Osteoblast (primary cell): Measurements from ENCODE around the gene KCNQ1. TPM values are rescaled to one million over a fixed set of nuclear protein-coding genes. Genes with fewer than 3 reads are reported as not detected.

Source experiments
- DNase-seq: peaks from one replicate; pipeline ENCODE4 v3.0.0; 2011; ENCODE audit warnings: low spot score, mixed read lengths; ENCODE audit not compliant: insufficient read length; ENCODE audit errors: missing footprints
- H2AFZ ChIP-seq: 2 replicates; pipeline ENCODE4 v1.6.0; 2011; ENCODE audit warnings: mild to moderate bottlenecking, low read length
- H3K27ac ChIP-seq: 2 replicates; pipeline ENCODE4 v1.5.1; 2011; ENCODE audit warnings: mild to moderate bottlenecking, low read depth, low read length, moderate library complexity
- H3K27me3 ChIP-seq: 2 replicates; pipeline ENCODE4 v1.6.0; 2012; ENCODE audit warnings: mild to moderate bottlenecking, control low read depth, inconsistent platforms, low read length, moderate library complexity; ENCODE audit not compliant: insufficient read depth
- H3K36me3 ChIP-seq: 2 replicates; pipeline ENCODE4 v1.5.1; 2011; ENCODE audit warnings: mild to moderate bottlenecking, low read length, control low read depth, moderate library complexity; ENCODE audit not compliant: insufficient read depth
- H3K4me1 ChIP-seq: 2 replicates; pipeline ENCODE4 v1.5.1; 2011; ENCODE audit warnings: mild to moderate bottlenecking, low read length, control low read depth, moderate library complexity; ENCODE audit not compliant: insufficient read depth
- H3K4me2 ChIP-seq: 2 replicates; pipeline ENCODE4 v1.6.0; 2011; ENCODE audit warnings: mild to moderate bottlenecking, low read length; ENCODE audit not compliant: insufficient read depth
- H3K4me3 ChIP-seq: fragments of 200-600 bp; sonication (generic); 3 replicates; pipeline ENCODE4 v1.5.1; 2012; ENCODE audit warnings: mild to moderate bottlenecking, low read length, inconsistent platforms; ENCODE audit not compliant: insufficient read depth
- H3K79me2 ChIP-seq: 2 replicates; pipeline ENCODE4 v1.6.0; 2012; ENCODE audit warnings: mild to moderate bottlenecking, low read length, control low read depth, inconsistent platforms; ENCODE audit not compliant: insufficient read depth
- H3K9me3 ChIP-seq: 2 replicates; pipeline ENCODE4 v1.5.1; 2011; ENCODE audit warnings: low read depth, low read length, control low read depth
- H4K20me1 ChIP-seq: 2 replicates; pipeline ENCODE4 v1.6.0; 2012; ENCODE audit warnings: mild to moderate bottlenecking, low read length, control low read depth; ENCODE audit not compliant: insufficient read depth
- total RNA-seq: library from RNA; depleted of rRNA; stranded (reverse); fragments of >200 nt; gene quantifications from 2 replicates; pipeline ENCODE4 v1.2.3, GENCODE V29; 2012
- TF ChIP-seq, protein P1 (sequence below): IDR thresholded peaks from 2 replicates; pipeline ENCODE4 v1.5.1; 2011; ENCODE audit warnings: mild to moderate bottlenecking, low read depth, low read length, moderate library complexity; ENCODE audit errors: extremely low read depth

The KCNQ1 gene
- total RNA-seq, 1 donor, result not detected

DNA sequence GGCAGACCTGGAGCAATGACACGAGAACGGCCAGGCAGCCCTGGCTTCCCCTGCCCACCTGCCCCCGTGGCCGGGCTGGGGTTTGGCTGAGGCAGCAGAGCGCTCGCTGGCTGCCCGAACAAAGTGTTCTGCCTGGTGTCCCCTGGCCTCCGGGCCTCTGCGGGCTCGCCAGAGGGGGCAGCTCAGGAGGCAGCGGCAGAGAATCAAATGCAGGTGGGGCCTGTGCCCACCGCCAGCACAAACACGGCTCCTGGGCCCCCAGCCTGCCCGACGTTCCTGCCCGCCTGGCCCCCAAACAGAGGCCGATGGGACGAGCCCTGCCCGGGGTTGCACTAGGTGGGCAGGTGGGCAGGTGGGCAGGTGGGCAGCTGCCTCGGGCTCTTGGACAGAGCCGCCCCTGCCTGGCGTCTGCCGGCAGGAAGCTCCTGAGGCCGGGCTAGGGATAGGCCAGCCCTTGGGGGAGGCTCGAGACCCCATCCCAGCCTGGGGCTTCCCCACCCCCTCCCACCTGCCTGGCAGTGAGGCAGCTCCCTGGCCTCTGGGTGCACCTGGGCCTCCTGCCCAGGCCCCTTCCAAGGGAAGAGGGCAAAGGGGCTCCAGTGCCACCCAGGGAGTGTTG is 394.0 kb downstream of the KCNQ1 start:
- Histone ChIP-seq H3K27me3 (peaks cover 17% of the 10 kb centered on the region), H3K9me3 (no peaks in the 10 kb centered on the region), H3K27ac (no peak overlapping the region), H2AFZ (no peak overlapping the region), H3K36me3 (no peaks in the 10 kb centered on the region), H3K4me1 (no peaks in the 10 kb centered on the region), H3K79me2 (no peaks in the 10 kb centered on the region), H3K4me2 (no peak overlapping the region), H4K20me1 (no peaks in the 10 kb centered on the region), H3K4me3 (no peak overlapping the region)
- TF ChIP-seq, protein P1, sequence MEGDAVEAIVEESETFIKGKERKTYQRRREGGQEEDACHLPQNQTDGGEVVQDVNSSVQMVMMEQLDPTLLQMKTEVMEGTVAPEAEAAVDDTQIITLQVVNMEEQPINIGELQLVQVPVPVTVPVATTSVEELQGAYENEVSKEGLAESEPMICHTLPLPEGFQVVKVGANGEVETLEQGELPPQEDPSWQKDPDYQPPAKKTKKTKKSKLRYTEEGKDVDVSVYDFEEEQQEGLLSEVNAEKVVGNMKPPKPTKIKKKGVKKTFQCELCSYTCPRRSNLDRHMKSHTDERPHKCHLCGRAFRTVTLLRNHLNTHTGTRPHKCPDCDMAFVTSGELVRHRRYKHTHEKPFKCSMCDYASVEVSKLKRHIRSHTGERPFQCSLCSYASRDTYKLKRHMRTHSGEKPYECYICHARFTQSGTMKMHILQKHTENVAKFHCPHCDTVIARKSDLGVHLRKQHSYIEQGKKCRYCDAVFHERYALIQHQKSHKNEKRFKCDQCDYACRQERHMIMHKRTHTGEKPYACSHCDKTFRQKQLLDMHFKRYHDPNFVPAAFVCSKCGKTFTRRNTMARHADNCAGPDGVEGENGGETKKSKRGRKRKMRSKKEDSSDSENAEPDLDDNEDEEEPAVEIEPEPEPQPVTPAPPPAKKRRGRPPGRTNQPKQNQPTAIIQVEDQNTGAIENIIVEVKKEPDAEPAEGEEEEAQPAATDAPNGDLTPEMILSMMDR, result no peak
- no peak for DNase-seq

- H3K79me2 ChIP-seq, result no peaks in the 10 kb centered on the region
- no peak overlapping the region for H3K27ac ChIP-seq
- peaks cover 17% of the 10 kb centered on the region for H3K27me3 ChIP-seq
- H3K4me3 ChIP-seq, result no peak overlapping the region
- TF ChIP-seq, protein P1, result no peak
- H3K4me2 ChIP-seq, result no peak overlapping the region
- H3K36me3 ChIP-seq, result no peaks in the 10 kb centered on the region
- no peak for DNase-seq
- H2AFZ ChIP-seq, result no peak overlapping the region
- H3K4me1 ChIP-seq, result no peaks in the 10 kb centered on the region
- no peaks in the 10 kb centered on the region for H4K20me1 ChIP-seq
- no peaks in the 10 kb centered on the region for H3K9me3 ChIP-seq
Observed at GRCh38 chr11:2839395-2839943, 394.7 kb downstream of the KCNQ1 start.

DNA sequence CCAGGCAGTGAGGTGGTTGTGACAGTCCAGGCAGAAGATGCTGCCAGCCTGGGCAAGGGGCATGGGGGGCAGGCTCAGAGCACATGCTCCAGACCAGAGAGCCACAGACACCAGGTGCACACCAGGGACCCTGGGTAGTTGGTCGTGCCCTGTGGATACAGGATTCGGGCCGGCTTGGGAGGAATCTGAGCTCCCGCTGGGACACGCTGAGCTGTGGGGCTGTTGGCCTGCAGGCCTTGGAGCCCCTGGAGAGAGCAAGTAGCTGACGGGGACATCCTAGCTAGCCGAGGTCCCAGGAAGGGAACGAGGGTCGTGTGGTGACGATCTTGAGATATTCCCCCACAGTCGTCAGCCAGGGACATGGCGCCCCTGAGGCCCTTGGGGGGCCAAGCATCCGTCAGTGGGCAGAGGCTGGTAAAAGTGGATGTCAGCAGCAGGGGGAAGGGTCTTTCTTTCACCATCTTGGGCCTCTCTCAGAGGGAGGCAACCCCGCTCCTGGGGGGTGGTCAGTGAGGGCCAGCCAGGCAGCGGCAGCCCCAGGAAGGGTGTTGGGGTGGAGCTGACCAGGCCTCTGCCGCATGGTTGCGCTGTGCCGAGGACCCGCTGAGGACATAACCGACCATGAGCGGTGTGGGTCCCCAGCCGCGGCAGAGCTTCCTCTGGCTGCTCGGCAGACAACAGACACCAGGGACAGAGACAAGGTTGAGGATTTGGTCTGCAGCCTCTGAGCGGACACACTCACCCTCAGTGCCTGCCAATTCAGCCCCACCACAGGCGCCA is 396.8 kb downstream of the KCNQ1 start:
- TF ChIP-seq, protein P1, result no peak
- H3K9me3 ChIP-seq, result no peaks in the 10 kb centered on the region
- no peak overlapping the region for H3K4me2 ChIP-seq
- H3K4me1 ChIP-seq, result no peaks in the 10 kb centered on the region
- no peaks in the 10 kb centered on the region for H3K36me3 ChIP-seq
- H3K27ac ChIP-seq, result no peak overlapping the region
- no peak for DNase-seq
- H2AFZ ChIP-seq, result no peak overlapping the region
- no peaks in the 10 kb centered on the region for H4K20me1 ChIP-seq
- H3K27me3 ChIP-seq, result peaks cover 14% of the 10 kb centered on the region
- no peaks in the 10 kb centered on the region for H3K79me2 ChIP-seq
- no peak overlapping the region for H3K4me3 ChIP-seq

DNA sequence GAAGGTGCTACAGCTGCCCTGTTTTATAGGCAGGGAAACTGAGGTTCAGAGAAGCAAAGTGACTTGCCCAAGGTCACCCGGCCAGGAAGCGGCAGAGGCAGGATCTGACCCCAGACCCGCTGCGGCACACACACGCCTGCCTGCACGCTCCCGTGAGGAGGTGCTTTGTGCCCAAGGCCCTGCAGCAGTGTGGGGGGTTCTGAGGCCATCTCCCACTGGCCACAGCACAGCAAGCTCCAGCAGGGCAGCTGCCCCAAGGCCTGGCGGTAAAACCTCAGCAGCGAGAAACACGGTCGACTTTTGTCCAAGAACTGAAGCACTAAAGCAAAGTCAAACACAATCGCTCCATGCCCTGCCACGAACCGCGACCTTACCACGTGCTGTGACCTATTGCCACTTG is 398.1 kb downstream of the KCNQ1 start:
- Histone ChIP-seq H3K4me3 (no peak overlapping the region), H3K9me3 (no peaks in the 10 kb centered on the region), H3K27ac (no peak overlapping the region), H3K27me3 (peaks cover 12% of the 10 kb centered on the region), H4K20me1 (no peaks in the 10 kb centered on the region), H3K4me1 (no peaks in the 10 kb centered on the region), H3K4me2 (no peak overlapping the region), H2AFZ (no peak overlapping the region), H3K79me2 (no peaks in the 10 kb centered on the region), H3K36me3 (no peaks in the 10 kb centered on the region)
- DNase-seq, result no peak
- TF ChIP-seq, protein P1, result no peak
